GM21390 (cell line): ENCODE measurements around the gene TMEM229B.

Experiments
- ATAC-seq: cut with Tn5 transposase; IDR thresholded peaks from one replicate; pipeline ENCODE4 v1.9.1; 2021; ENCODE audit not compliant: unreplicated experiment

TMEM229B gene

DNA sequence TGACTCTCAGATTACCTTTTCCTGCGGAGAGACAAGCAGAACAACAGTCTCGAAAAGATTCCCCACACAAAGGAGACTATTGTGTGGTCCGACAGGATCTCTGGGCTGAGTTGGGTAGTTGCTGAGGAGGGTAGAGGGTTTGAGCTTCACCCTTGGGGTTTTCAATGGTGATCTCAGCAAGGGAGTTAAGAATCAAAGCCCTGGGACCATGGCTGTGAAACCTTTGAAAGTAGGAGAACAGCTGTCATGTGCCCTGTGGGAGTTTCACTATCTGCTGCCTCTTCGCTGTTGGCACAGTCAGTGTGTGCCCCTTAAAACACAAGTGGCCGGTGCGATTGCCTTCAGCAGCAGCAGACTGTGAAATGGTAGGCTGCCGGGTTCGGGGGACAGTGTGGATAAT is 62.4 kb downstream of the TMEM229B start:
- no peak for ATAC-seq

DNA sequence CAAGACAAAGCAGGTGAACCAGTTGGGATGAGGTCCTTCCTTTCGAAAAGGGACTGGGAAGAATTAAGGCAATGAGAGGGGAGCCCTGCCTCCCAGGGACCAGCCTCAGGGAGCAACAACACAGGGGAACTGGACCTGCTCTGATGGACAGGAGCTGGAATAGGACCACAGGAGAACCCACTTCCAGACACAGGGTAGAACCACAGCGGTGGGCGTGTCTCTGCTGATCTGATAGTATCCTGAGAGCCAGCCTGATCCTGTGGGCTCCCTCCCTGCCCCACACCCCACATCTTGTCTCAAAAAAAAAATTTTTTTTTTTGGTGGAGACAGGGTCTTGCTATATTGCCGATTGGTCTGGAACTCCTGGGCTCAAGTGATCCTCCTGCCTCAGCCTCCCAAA is 62.9 kb downstream of the TMEM229B start:
- no peak for ATAC-seq

DNA sequence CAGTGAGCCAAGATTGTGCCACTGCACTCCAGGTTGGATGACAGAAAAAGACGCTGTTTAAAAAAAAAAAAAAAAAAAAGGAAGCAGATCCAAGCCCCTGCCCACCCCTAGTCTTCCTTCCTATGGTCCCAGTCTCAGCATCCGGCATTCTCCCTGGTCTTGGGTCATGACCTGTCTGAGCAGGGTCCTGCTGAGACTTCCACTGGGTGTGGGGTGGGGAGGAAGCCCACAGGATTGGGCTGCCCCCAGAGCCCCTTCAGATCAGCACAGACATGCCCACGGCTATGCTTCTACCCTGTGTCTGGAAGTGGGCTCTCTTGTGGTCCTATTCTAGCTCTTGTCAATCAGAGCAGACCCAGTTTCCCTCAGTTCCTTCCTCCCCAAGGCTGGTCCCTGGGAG is 64.0 kb downstream of the TMEM229B start:
- no peak for ATAC-seq

DNA sequence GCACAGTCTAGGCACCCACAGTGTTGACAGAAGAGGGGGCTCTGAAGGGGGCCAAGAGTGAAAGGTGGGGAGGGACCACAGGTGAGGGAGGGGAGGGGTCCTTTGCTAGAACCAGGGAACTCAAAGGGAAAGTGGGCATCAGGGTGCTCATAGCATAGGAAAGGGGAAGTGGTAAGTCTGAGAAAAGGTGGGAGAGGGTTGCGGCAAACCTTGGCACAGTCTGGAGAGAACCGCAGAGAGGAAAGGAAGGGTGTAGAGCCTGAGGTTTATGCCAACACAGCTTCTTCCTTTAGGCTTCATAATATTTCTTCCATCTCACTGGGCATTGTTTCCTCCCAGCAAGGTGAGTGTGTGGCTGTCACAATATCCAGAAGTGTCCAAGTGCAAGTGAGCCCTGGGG is 65.1 kb downstream of the TMEM229B start:
- no peak for ATAC-seq

DNA sequence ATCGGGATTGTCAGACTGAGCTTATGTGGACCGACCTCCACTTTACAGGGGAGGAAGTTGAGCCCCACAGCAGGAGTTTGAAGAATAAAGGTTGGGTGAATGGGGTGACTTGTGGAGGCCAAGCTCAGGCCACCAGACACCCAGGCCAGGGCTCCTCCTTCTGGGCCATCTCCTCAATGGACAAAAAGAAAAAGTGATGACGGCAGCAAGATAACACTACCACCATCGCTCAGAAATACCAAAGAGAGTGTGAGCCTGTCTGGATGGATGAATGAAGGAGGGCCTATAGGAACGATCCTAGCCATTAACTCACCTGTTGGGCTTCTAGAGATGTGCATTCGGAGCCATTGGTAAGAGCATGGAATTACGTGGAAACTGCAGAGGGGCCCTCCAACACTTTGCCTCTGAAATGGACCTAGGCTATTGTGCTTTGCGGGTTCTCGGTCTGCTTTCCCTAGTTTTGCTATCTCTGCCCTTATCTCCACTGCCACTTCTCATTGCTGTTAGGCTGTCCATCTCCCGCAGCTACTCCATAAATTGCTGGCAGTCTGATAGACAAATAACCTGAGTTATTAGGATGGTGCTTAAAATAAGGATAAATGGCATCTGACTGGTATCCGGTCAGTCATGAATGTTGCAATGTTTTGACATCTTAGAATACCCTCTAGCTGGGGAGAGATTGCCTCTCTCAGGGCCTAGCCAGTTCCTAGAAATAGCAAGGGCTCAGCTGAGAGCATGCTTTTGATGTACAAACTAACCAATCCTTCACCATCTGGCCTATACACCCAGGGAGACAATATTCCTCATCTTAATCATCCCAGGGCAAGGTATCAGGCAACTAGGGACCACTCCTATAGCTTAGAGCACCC is 66.9 kb downstream of the TMEM229B start:
- no peak for ATAC-seq
